ENCODE measurements around the gene OVOL2. TPM values are rescaled to one million over a fixed set of nuclear protein-coding genes. Genes with fewer than 3 reads are reported as not detected.
A peak's percentile ranks its signal among the peaks of the same experiment; 100 is the strongest.

Gene OVOL2
- total RNA-seq, 4 donors from 2014 or later: 0.30 to 2.4 TPM; not detected in 2

GRCh38 chr20:18007534-18008292, 50.0 kb downstream of the OVOL2 start:
- Histone ChIP-seq H3K9me3 (no peaks in the 10 kb centered on the region), H3K4me1 (no peaks in the 10 kb centered on the region), H3K36me3 (no peaks in the 10 kb centered on the region), H3K4me3 (no peak overlapping the region), H3K27ac (no peak overlapping the region), H3K27me3 (no peaks in the 10 kb centered on the region)
- no peak for TF ChIP-seq POLR2A (IDR thresholded peaks at IDR 0.05)
- TF ChIP-seq, protein P1, sequence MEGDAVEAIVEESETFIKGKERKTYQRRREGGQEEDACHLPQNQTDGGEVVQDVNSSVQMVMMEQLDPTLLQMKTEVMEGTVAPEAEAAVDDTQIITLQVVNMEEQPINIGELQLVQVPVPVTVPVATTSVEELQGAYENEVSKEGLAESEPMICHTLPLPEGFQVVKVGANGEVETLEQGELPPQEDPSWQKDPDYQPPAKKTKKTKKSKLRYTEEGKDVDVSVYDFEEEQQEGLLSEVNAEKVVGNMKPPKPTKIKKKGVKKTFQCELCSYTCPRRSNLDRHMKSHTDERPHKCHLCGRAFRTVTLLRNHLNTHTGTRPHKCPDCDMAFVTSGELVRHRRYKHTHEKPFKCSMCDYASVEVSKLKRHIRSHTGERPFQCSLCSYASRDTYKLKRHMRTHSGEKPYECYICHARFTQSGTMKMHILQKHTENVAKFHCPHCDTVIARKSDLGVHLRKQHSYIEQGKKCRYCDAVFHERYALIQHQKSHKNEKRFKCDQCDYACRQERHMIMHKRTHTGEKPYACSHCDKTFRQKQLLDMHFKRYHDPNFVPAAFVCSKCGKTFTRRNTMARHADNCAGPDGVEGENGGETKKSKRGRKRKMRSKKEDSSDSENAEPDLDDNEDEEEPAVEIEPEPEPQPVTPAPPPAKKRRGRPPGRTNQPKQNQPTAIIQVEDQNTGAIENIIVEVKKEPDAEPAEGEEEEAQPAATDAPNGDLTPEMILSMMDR (IDR thresholded peaks at IDR 0.05): no peak
- intact Hi-C loops (cut with DNase I; ENCODE audit: low total_unique reads): no loop called here
- DNase-seq: peak in 1 of 2 donors; percentile 24

GRCh38 chr20:18006684-18007083, 51.0 kb downstream of the OVOL2 start:
- no peak overlapping the region for H3K27ac ChIP-seq
- H3K27me3 ChIP-seq: no peaks in the 10 kb centered on the region
- intact Hi-C loops (cut with DNase I; ENCODE audit: low total_unique reads): no loop called here
- H3K36me3 ChIP-seq: no peaks in the 10 kb centered on the region
- DNase-seq: no peak
- TF ChIP-seq, protein P1 (IDR thresholded peaks at IDR 0.05): no peak
- no peak for TF ChIP-seq POLR2A (IDR thresholded peaks at IDR 0.05)
- H3K4me3 ChIP-seq: no peak overlapping the region
- no peaks in the 10 kb centered on the region for H3K4me1 ChIP-seq
- no peaks in the 10 kb centered on the region for H3K9me3 ChIP-seq

- H3K36me3 ChIP-seq: no peaks in the 10 kb centered on the region
- H3K4me1 ChIP-seq: no peaks in the 10 kb centered on the region
- TF ChIP-seq POLR2A (IDR thresholded peaks at IDR 0.05): no peak
- TF ChIP-seq, protein P1 (IDR thresholded peaks at IDR 0.05): no peak
Observed at GRCh38 chr20:18005990-18006364, 51.7 kb downstream of the OVOL2 start.

DNA sequence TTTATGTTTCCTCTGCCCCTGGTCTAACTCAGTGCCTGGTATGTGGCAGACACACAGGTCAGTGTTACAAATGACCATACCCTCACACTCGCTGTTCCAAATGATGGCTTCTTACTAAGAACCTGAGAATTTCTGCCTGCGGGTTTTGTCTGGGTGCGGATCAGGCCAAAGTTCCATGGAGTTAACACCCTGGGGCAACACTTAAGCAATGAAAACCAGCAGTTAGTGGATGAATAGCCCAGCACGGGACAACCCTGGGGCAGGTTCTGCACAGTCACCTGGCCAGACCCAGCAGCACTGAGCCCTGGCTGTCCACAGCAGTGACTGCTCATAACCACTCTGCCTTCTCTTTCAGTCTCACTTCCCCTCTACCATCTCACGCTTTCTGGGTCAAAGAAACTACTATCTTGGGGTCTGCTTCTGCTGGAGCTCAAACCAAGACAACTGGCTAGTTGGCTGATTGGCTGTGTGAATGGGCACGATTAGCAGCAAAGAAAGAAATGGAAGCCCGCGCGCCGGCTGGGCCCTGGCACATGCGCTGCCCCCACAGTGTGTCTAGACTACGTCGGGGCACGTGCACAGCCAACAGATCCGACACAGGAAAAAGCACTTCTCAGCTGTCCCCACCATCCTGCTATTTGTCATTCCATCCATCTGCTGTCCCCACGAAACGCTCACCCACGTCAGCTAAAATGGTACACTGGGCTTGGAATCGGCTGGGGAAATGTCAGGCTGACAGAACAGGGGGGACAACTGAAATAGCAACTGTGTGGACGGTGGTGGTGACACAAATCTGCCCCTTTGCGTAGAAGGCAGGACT, 52.3 kb downstream of the OVOL2 start:
- no peaks in the 10 kb centered on the region for H3K4me1 ChIP-seq
- no peak for DNase-seq
- intact Hi-C loops (cut with DNase I; ENCODE audit: low total_unique reads): no loop called here
- H3K27ac ChIP-seq: no peak overlapping the region
- no peak for TF ChIP-seq POLR2A (IDR thresholded peaks at IDR 0.05)
- TF ChIP-seq, protein P1 (IDR thresholded peaks at IDR 0.05): no peak
- H3K27me3 ChIP-seq: no peaks in the 10 kb centered on the region
- no peaks in the 10 kb centered on the region for H3K9me3 ChIP-seq
- H3K36me3 ChIP-seq: no peaks in the 10 kb centered on the region
- H3K4me3 ChIP-seq: no peak overlapping the region

More at GRCh38 chr20:18005990-18006364, 51.7 kb downstream of the OVOL2 start:
- no peak overlapping the region for H3K4me3 ChIP-seq
- no peak overlapping the region for H3K27ac ChIP-seq
- no peaks in the 10 kb centered on the region for H3K9me3 ChIP-seq
- DNase-seq: no peak
- intact Hi-C loops (cut with DNase I; ENCODE audit: low total_unique reads): no loop called here
- no peaks in the 10 kb centered on the region for H3K27me3 ChIP-seq

Data from uterus (tissue), 4 donors.